Lung (tissue), 12 donors: ENCODE results near the gene TMEM39B. TPM values are rescaled to one million over a fixed set of nuclear protein-coding genes. Genes with fewer than 3 reads are reported as not detected.
"Not testable (repeated sequence)": the region's sequence is repeated elsewhere in the genome, so short reads cannot be mapped to it uniquely, and the experiment has no call there.

ENCODE experiments used
- ATAC-seq: fragments of 200-7000 bp; cut with Tn5 transposase; one replicate; pipeline ENCODE4 v1.9.1; 2020; ENCODE audit warnings: moderate number of reproducible peaks; ENCODE audit not compliant: insufficient read depth, low FRiP score
- DNase-seq, 3 donors: peaks; one replicate each; pipeline ENCODE4 v3.0.0-alpha.2; 2013 to 2017
- H3K27ac ChIP-seq, 2 donors: one replicate each; pipeline ENCODE4 v1.5.1; 2013; ENCODE audit warnings: mild to moderate bottlenecking in 2 of 2, moderate library complexity in 2 of 2, control low read depth in 1 of 2, inconsistent platforms in 1 of 2, low read depth in 1 of 2, low read length in 1 of 2
- H3K27me3 ChIP-seq, 3 donors: one replicate each; pipeline ENCODE4 v1.5.1; 2013; ENCODE audit warnings: low read length in 2 of 3; ENCODE audit not compliant: control insufficient read depth in 3 of 3, insufficient read depth in 3 of 3
- H3K36me3 ChIP-seq, 4 donors: one replicate each; pipeline ENCODE4 v1.5.1; 2013; ENCODE audit warnings: low read length in 4 of 4, mild to moderate bottlenecking in 1 of 4, moderate library complexity in 1 of 4; ENCODE audit not compliant: control insufficient read depth in 4 of 4, insufficient read depth in 4 of 4
- H3K4me1 ChIP-seq, 5 donors: one replicate each; pipeline ENCODE4 v1.5.1; 2013; ENCODE audit warnings: low read length in 5 of 5, mild to moderate bottlenecking in 2 of 5, moderate library complexity in 1 of 5; ENCODE audit not compliant: control insufficient read depth in 5 of 5, insufficient read depth in 5 of 5
- H3K4me3 ChIP-seq: one replicate; pipeline ENCODE4 v1.5.1; 2013; ENCODE audit warnings: mild to moderate bottlenecking, control low read depth, moderate library complexity
- H3K9ac ChIP-seq, 2 donors: one replicate each; pipeline ENCODE4 v1.5.1; 2013; ENCODE audit warnings: low read length in 2 of 2, control low read depth in 1 of 2; ENCODE audit not compliant: insufficient read depth in 1 of 2
- H3K9me3 ChIP-seq, 4 donors: one replicate each; pipeline ENCODE4 v1.5.1; 2013; ENCODE audit warnings: low read length in 3 of 4, mild to moderate bottlenecking in 1 of 4, moderate library complexity in 1 of 4; ENCODE audit not compliant: control insufficient read depth in 4 of 4, insufficient read depth in 3 of 4
- CTCF ChIP-seq: IDR thresholded peaks from 2 replicates; pipeline ENCODE4 v1.5.1; 2012; ENCODE audit warnings: mild to moderate bottlenecking; ENCODE audit errors: control extremely low read depth, extremely low read depth
- WGBS, 2 donors: extraction: QIAGEN DNeasy Blood & Tissue Kit; methylation state at CpG; one replicate each; pipeline ENCODE4 v1.1.7; 2013; 5-methylcytosine and 5-hydroxymethylcytosine counted together
- polyA plus RNA-seq, 2 donors: library from polyadenylated mRNA; stranded (reverse); fragments of 200-250 nt; gene quantifications; one replicate each; pipeline ENCODE4 v1.2.1, GENCODE V29; 2013
- total RNA-seq, 2 donors: library from RNA; depleted of rRNA in 1 of 2; stranded (reverse); fragments of >200 nt in 1 of 2; gene quantifications; one replicate each; pipeline ENCODE4 v1.2.1, GENCODE V29; 2014 to 2021
- donor health status: control.
- donor health status: control.
- donor health status: Bipolar disorder and iron deficiency.
- donor health status: healthy.
- donor health status: DM: yes; HTN: yes; CAD: no.

Gene TMEM39B
- total and polyA plus RNA-seq, 4 donors, result 7.6 to 23.8 (median 13.6) TPM

- Histone ChIP-seq H3K4me1 (no peaks in the 10 kb centered on the region), H3K36me3 (peaks cover 14 to 41% (median 26%) of the 10 kb centered on the region in 4 donors), H3K9me3 (no peaks in the 10 kb centered on the region), H3K27me3 (no peaks in the 10 kb centered on the region), H3K4me3 (no peak overlapping the region), H3K27ac (no peak overlapping the region), H3K9ac (no peak overlapping the region)
- 34 to 47% methylated on average over 1 of the region's 1 CpG for WGBS, 2 donors
- TF ChIP-seq CTCF, result no peak
- ATAC-seq (no peak), DNase-seq (no peak)
These were observed 9.3 kb downstream of the TMEM39B start for GRCh38 chr1:32082022-32082421.

DNA sequence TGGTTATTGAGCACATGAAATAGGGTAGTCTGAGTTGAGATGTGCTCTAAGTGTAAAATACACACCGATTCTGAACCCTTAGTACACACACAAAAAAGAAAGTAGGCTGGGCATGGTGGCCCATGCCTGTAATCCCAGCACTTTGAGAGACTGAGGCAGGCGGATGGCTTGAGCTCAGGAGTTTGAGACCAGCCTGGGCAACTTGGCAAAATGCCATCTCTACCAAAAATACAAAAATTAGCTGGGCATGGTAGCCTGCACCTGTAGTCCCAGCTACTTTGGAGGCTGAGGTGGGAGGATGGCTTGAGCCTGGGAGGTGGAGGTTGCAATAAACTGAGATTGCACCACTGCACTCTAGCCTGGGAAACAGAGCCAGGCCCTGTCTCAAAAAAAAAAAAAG, 13.6 kb downstream of the TMEM39B start:
- H3K4me3 ChIP-seq, H3K27me3 ChIP-seq, H3K4me1 ChIP-seq, H3K27ac ChIP-seq, ATAC-seq, H3K9ac ChIP-seq, H3K9me3 ChIP-seq, DNase-seq: not testable (repeated sequence)
- H3K36me3 ChIP-seq, result peaks cover 8 to 41% (median 16%) of the 10 kb centered on the region in 4 donors
- 98 to 100% methylated on average over 2 of the region's 2 CpGs for WGBS, 2 donors

DNA sequence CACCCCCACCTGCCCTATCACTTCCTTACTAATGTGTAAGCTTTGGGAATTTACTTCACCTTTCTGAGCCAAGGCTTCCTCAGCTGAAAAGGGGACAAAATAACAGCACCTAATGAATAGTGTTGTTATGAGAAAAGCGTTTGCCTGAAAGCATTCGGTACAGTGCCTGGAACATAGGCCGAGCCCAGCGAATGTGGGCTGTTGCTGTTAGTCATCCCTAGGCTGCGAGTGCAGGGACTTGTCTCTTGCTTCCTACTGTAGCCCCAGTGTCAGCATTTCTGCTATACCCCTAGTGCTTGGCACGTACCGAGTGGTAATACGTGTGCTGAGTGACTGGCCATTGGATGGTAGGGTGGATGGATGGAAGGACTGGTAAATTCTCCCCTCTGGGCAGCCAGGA, 18.4 kb downstream of the TMEM39B start:
- no peak overlapping the region for H3K4me3 ChIP-seq
- no peak for TF ChIP-seq CTCF
- no peaks in the 10 kb centered on the region for H3K9me3 ChIP-seq
- DNase-seq (no peak), ATAC-seq (no peak)
- no peak overlapping the region for H3K9ac ChIP-seq
- no peaks in the 10 kb centered on the region for H3K27me3 ChIP-seq
- WGBS, 2 donors, result 97 to 98% methylated on average over 8 of the region's 8 CpGs
- H3K36me3 ChIP-seq, result peaks cover 4 to 45% (median 32%) of the 10 kb centered on the region in 4 donors
- H3K4me1 ChIP-seq, result no peaks in the 10 kb centered on the region
- no peak overlapping the region for H3K27ac ChIP-seq

DNA sequence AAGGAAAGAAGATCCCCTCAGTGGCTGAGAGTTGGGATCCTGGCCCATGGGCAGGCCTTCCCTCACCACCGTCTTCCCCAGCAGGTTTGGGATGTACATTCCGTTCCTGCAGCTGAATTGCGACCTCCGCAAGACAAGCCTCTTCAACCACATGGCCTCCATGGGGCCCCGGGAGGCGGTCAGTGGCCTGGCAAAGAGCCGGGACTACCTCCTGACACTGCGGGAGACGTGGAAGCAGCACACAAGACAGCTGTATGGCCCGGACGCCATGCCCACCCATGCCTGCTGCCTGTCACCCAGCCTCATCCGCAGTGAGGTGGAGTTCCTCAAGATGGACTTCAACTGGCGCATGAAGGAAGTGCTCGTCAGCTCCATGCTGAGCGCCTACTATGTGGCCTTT, 18.9 kb downstream of the TMEM39B start:
- no peak for TF ChIP-seq CTCF
- ATAC-seq, result no peak
- no peaks in the 10 kb centered on the region for H3K27me3 ChIP-seq
- H3K4me1 ChIP-seq, result no peaks in the 10 kb centered on the region
- peaks cover 4 to 46% (median 32%) of the 10 kb centered on the region in 4 donors for H3K36me3 ChIP-seq
- 95 to 98% methylated on average over 15 of the region's 15 CpGs for WGBS, 2 donors
- DNase-seq, result no peak
- H3K4me3 ChIP-seq, result no peak overlapping the region
- no peak overlapping the region for H3K9ac ChIP-seq
- H3K9me3 ChIP-seq, result no peaks in the 10 kb centered on the region
- H3K27ac ChIP-seq, result no peak overlapping the region
